Measurements from ENCODE around the gene PSD4.

- TF ChIP-seq, protein P1, sequence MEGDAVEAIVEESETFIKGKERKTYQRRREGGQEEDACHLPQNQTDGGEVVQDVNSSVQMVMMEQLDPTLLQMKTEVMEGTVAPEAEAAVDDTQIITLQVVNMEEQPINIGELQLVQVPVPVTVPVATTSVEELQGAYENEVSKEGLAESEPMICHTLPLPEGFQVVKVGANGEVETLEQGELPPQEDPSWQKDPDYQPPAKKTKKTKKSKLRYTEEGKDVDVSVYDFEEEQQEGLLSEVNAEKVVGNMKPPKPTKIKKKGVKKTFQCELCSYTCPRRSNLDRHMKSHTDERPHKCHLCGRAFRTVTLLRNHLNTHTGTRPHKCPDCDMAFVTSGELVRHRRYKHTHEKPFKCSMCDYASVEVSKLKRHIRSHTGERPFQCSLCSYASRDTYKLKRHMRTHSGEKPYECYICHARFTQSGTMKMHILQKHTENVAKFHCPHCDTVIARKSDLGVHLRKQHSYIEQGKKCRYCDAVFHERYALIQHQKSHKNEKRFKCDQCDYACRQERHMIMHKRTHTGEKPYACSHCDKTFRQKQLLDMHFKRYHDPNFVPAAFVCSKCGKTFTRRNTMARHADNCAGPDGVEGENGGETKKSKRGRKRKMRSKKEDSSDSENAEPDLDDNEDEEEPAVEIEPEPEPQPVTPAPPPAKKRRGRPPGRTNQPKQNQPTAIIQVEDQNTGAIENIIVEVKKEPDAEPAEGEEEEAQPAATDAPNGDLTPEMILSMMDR (IDR thresholded peaks at IDR 0.05; ENCODE audit: low read depth, low read length) = no peak
- no peak for TF ChIP-seq EZH2phosphoT487 (IDR thresholded peaks at IDR 0.05; ENCODE audit: low read depth)
These were observed 35.4 kb downstream of the PSD4 start for GRCh38 chr2:113209011-113209645.
